ENCODE results near the gene DDX5. TPM values are rescaled to one million over a fixed set of nuclear protein-coding genes. Genes with fewer than 3 reads are reported as not detected.

The DDX5 gene
- total and polyA plus RNA-seq, 4 donors: 426 to 730 (median 528) TPM

DNA sequence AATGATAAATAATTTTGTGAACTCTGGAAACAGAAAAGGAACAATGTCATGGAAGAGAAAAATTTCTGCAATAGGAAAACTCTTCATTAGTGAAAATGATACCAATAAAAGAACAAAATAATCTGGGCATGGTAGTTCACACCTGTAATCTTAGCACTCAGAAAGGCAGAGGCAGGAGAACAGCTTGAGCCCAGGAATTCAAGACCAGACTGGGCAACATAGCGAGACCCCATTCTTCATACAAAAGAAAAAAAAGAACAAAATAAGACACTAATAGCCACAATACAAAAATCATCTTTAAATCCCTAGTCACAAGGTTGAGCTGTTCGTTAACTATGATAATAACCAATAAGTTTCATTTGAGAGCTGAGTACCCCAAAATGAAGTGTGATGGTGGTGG is 17.8 kb downstream of the DDX5 start:
- Histone ChIP-seq H3K4me1 (ENCODE audit: control insufficient read depth in 5 of 5, insufficient read depth in 5 of 5, low read length in 5 of 5) (no peaks in the 10 kb centered on the region), H3K4me3 (no peak overlapping the region), H3K27me3 (ENCODE audit: control insufficient read depth in 3 of 3, insufficient read depth in 3 of 3, low read length in 2 of 3) (no peaks in the 10 kb centered on the region), H3K9me3 (ENCODE audit: control insufficient read depth in 4 of 4, insufficient read depth in 3 of 4, low read length in 3 of 4) (no peaks in the 10 kb centered on the region), H3K36me3 (ENCODE audit: control insufficient read depth in 4 of 4, insufficient read depth in 4 of 4, low read length in 4 of 4) (peaks cover 16 to 35% (median 16%) of the 10 kb centered on the region in 4 donors), H3K27ac (ENCODE audit: low read depth in 1 of 2, low read length in 1 of 2) (no peak overlapping the region), H3K9ac (ENCODE audit: insufficient read depth in 1 of 2, low read length in 2 of 2) (no peak overlapping the region)
- ATAC-seq (ENCODE audit: insufficient read depth, low FRiP score) (no peak), DNase-seq (no peak)
- TF ChIP-seq, protein P1, sequence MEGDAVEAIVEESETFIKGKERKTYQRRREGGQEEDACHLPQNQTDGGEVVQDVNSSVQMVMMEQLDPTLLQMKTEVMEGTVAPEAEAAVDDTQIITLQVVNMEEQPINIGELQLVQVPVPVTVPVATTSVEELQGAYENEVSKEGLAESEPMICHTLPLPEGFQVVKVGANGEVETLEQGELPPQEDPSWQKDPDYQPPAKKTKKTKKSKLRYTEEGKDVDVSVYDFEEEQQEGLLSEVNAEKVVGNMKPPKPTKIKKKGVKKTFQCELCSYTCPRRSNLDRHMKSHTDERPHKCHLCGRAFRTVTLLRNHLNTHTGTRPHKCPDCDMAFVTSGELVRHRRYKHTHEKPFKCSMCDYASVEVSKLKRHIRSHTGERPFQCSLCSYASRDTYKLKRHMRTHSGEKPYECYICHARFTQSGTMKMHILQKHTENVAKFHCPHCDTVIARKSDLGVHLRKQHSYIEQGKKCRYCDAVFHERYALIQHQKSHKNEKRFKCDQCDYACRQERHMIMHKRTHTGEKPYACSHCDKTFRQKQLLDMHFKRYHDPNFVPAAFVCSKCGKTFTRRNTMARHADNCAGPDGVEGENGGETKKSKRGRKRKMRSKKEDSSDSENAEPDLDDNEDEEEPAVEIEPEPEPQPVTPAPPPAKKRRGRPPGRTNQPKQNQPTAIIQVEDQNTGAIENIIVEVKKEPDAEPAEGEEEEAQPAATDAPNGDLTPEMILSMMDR (IDR thresholded peaks at IDR 0.05; ENCODE audit: control extremely low read depth, extremely low read depth): no peak
- 99% methylated on average over 2 of the region's 2 CpGs for WGBS, 2 donors

DNA sequence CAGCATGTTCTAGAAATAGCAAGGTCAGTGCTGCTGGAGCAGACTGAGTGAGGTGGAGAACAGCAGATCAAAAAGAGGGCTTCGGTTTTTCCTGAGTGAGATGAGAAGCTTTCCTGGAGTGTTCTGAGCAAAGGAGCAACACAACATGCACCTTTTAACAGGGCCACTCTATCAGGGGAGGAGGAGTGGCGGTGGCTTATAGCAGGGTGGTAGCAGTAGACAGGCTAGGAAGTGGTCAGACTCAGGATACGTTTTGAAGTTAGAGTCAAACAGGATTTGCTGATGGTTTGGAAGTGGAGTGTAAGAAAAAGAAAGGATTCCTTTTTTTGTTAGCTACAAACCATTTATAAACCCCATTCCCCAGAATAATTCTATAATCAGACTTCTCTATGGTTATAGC is 21.7 kb downstream of the DDX5 start:
- Histone ChIP-seq H3K36me3 (ENCODE audit: control insufficient read depth in 4 of 4, insufficient read depth in 4 of 4, low read length in 4 of 4) (peaks cover 6 to 28% (median 14%) of the 10 kb centered on the region in 4 donors), H3K27ac (ENCODE audit: low read depth in 1 of 2, low read length in 1 of 2) (no peak overlapping the region), H3K9ac (ENCODE audit: insufficient read depth in 1 of 2, low read length in 2 of 2) (no peak overlapping the region), H3K4me3 (no peak overlapping the region), H3K4me1 (ENCODE audit: control insufficient read depth in 5 of 5, insufficient read depth in 5 of 5, low read length in 5 of 5) (no peaks in the 10 kb centered on the region), H3K9me3 (ENCODE audit: control insufficient read depth in 4 of 4, insufficient read depth in 3 of 4, low read length in 3 of 4) (no peaks in the 10 kb centered on the region), H3K27me3 (ENCODE audit: control insufficient read depth in 3 of 3, insufficient read depth in 3 of 3, low read length in 2 of 3) (no peaks in the 10 kb centered on the region)
- DNase-seq (no peak), ATAC-seq (ENCODE audit: insufficient read depth, low FRiP score) (no peak)
- TF ChIP-seq, protein P1 (IDR thresholded peaks at IDR 0.05; ENCODE audit: control extremely low read depth, extremely low read depth): no peak
- WGBS, 2 donors: 83 to 84% methylated on average over 3 of the region's 3 CpGs

DNA sequence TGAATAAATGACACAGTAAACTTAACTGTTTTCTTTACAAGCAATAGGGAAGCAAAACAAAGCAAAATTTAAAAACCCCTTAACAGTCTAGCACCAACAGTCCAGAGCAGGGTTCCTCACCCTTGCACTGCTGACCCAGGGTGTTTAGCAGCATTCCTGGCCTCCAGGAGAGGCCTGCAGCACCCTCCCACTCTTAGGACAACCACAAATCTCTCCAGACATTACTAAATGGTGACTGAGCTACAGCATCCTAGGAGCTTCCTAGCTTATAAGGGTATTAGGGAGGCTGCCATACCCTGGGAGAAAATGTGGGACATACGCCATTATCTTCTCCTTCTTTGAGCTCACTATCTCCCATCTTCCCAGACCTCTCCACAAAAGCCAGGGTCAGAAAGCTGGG is 25.1 kb downstream of the DDX5 start:
- H3K36me3 ChIP-seq (ENCODE audit: control insufficient read depth in 4 of 4, insufficient read depth in 4 of 4, low read length in 4 of 4): peaks cover 6 to 23% (median 14%) of the 10 kb centered on the region in 4 donors
- WGBS, 2 donors: 93 to 100% methylated on average over 1 of the region's 1 CpG
- no peak for DNase-seq
- H3K9me3 ChIP-seq (ENCODE audit: control insufficient read depth in 4 of 4, insufficient read depth in 3 of 4, low read length in 3 of 4): no peaks in the 10 kb centered on the region
- H3K27me3 ChIP-seq (ENCODE audit: control insufficient read depth in 3 of 3, insufficient read depth in 3 of 3, low read length in 2 of 3): no peaks in the 10 kb centered on the region
- TF ChIP-seq, protein P1 (IDR thresholded peaks at IDR 0.05; ENCODE audit: control extremely low read depth, extremely low read depth): no peak
- peaks cover 0 to 6% (median 0%) of the 10 kb centered on the region in 5 donors for H3K4me1 ChIP-seq (ENCODE audit: control insufficient read depth in 5 of 5, insufficient read depth in 5 of 5, low read length in 5 of 5)
- H3K9ac ChIP-seq (ENCODE audit: insufficient read depth in 1 of 2, low read length in 2 of 2): no peak overlapping the region
- no peak for ATAC-seq (ENCODE audit: insufficient read depth, low FRiP score)
- H3K27ac ChIP-seq (ENCODE audit: low read depth in 1 of 2, low read length in 1 of 2): no peak overlapping the region
- no peak overlapping the region for H3K4me3 ChIP-seq

DNA sequence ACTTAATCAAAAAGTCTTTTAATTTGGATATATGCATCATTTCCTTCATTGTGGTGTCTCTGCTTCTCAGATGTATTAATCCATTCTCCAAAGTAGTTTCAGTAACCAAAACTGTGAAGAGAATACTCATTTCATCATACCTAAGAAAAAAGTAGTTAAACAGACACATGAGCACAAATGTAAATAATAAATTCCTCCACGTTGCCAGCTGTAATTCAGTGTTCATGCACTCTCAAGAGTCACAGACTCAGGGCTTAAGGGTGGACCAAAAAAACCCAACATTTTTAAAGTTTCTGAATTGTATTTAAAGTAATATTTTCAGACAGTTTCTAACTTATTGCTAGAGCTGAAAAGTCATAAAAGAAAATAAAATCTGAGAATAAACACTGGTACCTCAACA is 28.2 kb downstream of the DDX5 start:
- peaks cover 4 to 13% (median 5%) of the 10 kb centered on the region in 4 donors for H3K36me3 ChIP-seq (ENCODE audit: control insufficient read depth in 4 of 4, insufficient read depth in 4 of 4, low read length in 4 of 4)
- H3K9ac ChIP-seq (ENCODE audit: insufficient read depth in 1 of 2, low read length in 2 of 2): no peak overlapping the region
- no peak for ATAC-seq (ENCODE audit: insufficient read depth, low FRiP score)
- no peaks in the 10 kb centered on the region for H3K27me3 ChIP-seq (ENCODE audit: control insufficient read depth in 3 of 3, insufficient read depth in 3 of 3, low read length in 2 of 3)
- H3K4me3 ChIP-seq: no peak overlapping the region
- 26 to 33% methylated on average over 1 of the region's 1 CpG for WGBS, 2 donors
- H3K27ac ChIP-seq (ENCODE audit: low read depth in 1 of 2, low read length in 1 of 2): no peak overlapping the region
- TF ChIP-seq, protein P1 (IDR thresholded peaks at IDR 0.05; ENCODE audit: control extremely low read depth, extremely low read depth): no peak
- no peaks in the 10 kb centered on the region for H3K9me3 ChIP-seq (ENCODE audit: control insufficient read depth in 4 of 4, insufficient read depth in 3 of 4, low read length in 3 of 4)
- peak in 1 of 3 donors; percentile 46 for DNase-seq
- H3K4me1 ChIP-seq (ENCODE audit: control insufficient read depth in 5 of 5, insufficient read depth in 5 of 5, low read length in 5 of 5): peaks cover 0 to 6% (median 0%) of the 10 kb centered on the region in 5 donors

Measured in lung (tissue), 12 donors.